GM21529 (cell line): Measurements from ENCODE around the gene LAMA3.

ENCODE experiments used
- ATAC-seq: cut with Tn5 transposase; IDR thresholded peaks from one replicate; pipeline ENCODE4 v1.9.1; 2021; ENCODE audit not compliant: unreplicated experiment

LAMA3 gene

GRCh38 chr18:23964282-23965238, 275.3 kb downstream of the LAMA3 start:
- ATAC-seq = no peak

DNA sequence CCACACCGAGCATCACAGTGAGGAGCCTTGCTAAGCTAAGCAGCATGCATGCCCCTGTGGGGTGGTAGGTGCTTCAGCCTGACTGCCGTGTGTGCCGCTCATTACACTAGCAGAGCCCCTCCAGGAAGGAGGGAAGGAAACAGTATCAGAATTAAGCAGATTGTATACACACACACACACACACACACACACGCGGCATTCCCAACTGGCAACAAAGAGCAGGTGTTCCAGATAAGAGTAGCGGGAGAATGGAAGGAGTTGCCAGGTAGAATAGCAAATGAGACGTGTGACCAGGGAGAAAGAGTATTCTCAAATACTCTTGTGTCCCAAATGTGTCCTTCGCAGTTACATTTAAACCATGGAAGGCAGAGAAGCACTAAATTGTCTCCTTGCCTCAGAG, 277.7 kb downstream of the LAMA3 start:
- no peak for ATAC-seq

GRCh38 chr18:23967321-23968089, 278.3 kb downstream of the LAMA3 start:
- peak; percentile 59 for ATAC-seq

DNA sequence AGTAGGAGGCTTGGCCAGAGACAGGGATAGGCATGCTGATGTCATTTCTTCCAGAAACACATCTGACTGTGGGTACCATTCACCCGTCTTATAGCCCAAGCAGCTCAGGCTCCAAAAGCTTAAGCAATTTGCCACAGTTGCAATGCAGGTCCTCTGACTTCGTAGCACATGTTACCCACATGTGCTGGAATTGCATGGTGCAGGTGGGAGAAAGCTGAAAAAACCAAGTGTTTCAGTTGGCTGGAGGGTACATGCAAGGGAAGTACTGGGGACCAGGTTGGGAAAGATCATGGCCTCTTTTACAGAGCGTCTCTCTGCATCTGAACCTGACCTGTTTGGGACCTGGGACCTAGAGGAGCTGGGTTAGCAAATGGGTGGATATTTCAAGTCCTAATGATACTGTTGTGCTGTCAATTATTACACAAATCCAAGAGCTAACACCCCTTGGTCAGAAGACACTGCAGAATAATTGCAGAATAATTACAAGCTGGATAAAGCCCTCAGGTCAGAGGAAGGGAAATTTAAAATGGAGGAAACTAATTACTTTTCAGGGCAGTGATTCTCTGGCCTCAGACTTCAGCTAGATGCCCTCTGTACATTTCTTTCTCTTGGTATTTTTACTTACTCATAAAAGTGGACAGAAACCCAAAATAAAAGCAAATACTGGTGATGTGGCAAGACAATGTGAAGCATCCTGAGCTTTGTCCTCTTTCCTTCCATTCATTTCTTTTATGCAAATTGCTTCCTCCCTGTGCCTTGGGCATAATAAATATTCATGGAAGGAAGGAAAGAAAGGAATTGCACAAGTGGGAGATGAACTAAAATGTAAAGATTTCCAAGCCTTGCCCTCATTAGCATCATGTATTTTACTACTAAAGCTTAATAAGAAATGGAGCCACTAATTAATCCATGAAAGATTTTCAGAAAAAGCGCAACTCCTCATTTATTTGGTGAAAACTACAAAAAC, 279.7 kb downstream of the LAMA3 start:
- ATAC-seq = no peak

GRCh38 chr18:23969664-23970063, 280.4 kb downstream of the LAMA3 start:
- ATAC-seq = no peak

- ATAC-seq = no peak
Measured at GRCh38 chr18:23970161-23971096, 281.2 kb downstream of the LAMA3 start.

- ATAC-seq = no peak
Measured at GRCh38 chr18:23971097-23971440, 281.8 kb downstream of the LAMA3 start.

DNA sequence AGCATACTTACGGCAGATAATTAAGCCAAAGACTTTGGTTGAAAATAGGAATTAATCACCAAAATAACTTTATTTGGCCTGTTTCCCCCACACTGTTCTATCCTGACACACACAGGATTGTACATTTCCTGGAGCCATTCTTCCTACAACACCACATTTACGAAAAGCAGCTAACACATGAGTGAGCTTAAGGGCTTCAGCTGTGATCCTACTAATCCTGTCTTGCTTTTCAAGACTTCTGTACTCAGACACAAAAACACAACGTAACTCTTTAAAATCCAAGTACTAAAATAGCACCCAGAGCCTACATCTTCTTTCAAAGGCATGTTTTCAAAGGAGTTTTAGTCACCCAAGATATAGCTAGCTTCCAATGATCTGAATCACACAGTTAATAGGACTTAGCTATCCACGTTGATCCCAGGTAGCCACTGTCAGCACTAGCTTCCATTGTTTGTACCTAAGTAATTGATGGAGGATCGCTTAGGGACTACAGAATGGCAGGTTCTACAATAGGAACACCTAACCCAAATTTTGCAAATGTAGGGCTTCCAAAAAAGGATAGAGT, 282.5 kb downstream of the LAMA3 start:
- no peak for ATAC-seq

DNA sequence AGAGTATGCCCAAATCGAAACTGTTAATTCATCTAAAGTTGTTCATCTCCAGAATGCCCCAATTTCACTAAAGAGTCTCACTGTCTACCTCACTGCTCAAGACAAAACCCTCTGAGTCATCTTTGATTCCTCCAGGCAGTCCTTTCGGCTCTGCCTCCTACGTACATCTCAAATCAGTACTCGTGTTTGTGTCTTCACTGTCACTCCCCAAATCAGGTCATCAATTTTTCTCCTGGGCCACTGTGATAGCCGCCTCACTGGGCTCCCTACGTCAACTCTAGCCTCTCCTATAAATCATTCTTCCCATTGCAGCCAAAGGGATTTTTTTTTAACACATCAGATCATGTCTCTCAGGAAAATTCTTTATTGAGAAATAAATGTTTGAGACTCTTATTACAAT, 283.2 kb downstream of the LAMA3 start:
- ATAC-seq = peak; percentile 75

DNA sequence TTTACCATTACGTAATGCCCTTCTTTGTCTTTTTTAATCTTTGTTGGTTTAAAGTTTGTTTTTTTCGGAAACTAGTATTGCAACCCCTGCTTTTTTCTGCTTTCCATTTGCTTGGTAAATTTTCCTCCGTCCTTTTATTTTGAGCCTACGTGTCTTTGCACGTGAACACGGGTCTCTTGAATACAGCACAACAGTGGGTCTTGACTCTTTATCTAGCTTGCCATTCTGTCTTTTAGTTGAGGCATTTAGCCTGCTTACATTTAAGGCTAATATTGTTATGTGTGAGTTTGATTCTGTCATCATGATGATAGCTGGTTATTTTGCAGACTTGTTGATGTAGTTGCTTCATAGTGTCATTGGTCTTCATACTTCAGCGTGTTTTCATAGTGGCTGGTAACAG, 287.9 kb downstream of the LAMA3 start:
- no peak for ATAC-seq

DNA sequence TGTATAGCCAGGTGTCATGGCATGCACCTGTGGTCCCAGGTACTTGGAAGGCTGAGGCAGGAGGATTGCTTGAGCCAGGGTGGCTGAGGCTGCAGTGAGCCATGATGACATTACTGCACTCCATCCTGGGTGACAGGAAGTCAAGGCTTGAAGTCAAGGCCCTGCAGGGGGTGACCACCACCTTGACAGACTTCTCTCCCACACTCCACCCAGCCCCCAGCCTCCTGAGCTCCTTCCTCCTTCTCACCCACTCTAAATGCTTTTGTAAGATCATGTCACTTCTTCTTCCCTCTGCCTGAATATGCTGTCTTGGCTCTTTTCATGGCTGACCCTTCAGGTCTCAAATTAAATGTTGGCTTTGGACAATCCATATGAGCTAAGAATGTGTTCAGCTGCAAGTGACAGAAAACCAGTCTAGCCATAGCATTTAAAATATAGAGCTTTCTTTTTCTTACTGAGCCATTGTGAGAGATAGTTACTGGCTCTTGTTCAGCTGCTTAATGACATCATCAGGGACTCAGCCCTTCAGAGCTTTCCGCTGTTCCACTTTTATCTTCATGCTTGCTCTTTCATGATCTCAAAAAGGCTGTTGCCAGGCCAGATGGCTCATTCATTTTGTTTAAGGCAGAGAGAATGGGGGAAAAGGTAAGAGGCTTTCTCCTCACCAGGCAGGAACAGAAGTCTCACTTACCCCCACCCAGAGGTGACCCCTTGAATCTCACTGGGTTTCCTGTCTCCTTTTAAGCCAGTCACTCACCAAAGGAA, 288.6 kb downstream of the LAMA3 start:
- no peak for ATAC-seq

DNA sequence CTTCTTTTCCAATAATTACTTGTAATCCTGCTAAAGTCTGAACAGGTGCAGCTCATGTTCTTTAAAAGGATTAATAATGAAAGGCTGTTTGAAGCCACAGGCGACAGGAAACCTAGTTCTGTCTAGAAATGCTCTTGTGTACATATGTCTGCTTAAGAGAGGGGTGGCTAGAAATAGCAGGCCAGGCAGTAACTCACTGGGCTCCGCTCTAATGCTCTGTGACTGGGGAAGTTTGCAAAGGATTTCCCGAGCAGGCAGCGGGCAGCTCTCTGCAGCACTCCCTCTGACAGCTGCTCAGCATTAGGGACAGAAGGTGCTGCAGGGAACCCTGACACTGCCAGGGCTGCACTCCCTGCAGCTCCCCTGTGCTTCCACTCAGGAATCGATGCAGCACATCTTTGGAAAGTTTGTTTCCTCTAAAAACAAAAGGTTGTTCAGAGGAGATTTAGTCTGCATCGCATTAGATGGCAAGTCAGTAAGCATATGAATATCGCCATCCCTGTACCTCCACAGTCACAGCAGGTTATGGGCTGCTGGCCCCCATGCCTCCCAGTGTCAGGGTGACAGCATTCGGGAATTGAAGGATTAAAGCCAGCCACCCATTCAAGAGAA, 292.2 kb downstream of the LAMA3 start:
- peak; percentile 98 for ATAC-seq

GRCh38 chr18:23982155-23983079, 293.2 kb downstream of the LAMA3 start:
- no peak for ATAC-seq

GRCh38 chr18:23983112-23983511, 293.9 kb downstream of the LAMA3 start:
- no peak for ATAC-seq

- peak; percentile 72 for ATAC-seq
Measured at GRCh38 chr18:23986600-23987359, 297.5 kb downstream of the LAMA3 start.
